Cardiac atrium fibroblast (primary cell): ENCODE results near the gene TMEM39A. TPM values are rescaled to one million over a fixed set of nuclear protein-coding genes. Genes with fewer than 3 reads are reported as not detected.

Experiments
- total RNA-seq: library from RNA; depleted of rRNA; stranded (reverse); fragments of >200 nt; gene quantifications from 2 replicates; pipeline ENCODE4 v1.2.3, GENCODE V29; 2015

Gene TMEM39A, protein sequence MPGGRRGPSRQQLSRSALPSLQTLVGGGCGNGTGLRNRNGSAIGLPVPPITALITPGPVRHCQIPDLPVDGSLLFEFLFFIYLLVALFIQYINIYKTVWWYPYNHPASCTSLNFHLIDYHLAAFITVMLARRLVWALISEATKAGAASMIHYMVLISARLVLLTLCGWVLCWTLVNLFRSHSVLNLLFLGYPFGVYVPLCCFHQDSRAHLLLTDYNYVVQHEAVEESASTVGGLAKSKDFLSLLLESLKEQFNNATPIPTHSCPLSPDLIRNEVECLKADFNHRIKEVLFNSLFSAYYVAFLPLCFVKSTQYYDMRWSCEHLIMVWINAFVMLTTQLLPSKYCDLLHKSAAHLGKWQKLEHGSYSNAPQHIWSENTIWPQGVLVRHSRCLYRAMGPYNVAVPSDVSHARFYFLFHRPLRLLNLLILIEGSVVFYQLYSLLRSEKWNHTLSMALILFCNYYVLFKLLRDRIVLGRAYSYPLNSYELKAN
- total RNA-seq: 62.2 and 64.4 TPM in 2 replicates

DNA sequence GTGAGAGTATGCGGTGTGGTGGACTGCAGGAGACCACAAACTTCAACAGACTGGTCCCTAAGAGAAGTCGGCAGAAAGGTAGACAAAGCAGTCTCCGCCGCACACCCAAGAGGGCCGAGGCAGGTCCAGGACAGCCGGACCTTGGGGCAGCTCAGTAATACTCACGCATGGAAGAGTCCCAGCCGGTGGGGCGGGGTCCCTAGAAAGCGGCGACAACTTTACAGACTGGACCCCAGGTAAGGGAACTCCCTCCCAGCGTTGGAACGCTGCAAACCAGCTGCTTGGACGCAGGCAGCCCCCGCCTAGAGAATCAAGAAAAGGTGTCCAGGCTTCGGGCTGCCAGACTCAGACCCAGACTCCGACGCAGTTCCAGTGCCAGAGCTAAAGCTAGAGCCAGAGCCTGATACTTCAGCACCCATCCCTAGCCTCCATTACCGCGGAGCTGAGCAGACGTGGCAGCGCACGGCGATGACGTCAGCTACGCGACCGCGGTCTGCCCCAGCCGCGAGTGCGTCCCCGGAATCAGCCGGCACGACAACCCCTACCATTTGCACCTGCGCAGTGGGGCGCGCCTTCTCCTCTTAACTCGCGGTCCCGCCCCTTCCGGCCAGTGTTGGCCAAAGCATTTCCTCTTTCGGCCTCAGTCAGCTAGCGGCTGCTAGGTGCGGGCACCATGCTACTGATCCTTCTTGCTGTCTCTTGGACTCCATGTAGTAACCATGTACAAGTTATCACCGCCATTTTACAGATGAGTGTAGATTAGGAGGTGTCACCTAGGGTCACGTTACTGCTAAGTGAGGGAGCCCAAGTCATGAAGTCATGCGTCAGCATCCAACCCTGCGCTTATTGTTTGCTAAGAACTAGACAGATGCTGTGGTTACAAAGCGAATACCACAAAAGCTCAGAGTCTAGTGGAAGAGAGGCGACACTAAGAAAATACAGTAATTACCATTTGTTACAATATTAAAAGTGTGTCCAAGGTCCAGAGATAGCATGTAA lies at the start of gene TMEM39A:
Gene TMEM39A (minus strand): TSS at position 445 of the 999 bp plus-strand sequence. CDS start 1,541 bp downstream, outside the sequence.

DNA sequence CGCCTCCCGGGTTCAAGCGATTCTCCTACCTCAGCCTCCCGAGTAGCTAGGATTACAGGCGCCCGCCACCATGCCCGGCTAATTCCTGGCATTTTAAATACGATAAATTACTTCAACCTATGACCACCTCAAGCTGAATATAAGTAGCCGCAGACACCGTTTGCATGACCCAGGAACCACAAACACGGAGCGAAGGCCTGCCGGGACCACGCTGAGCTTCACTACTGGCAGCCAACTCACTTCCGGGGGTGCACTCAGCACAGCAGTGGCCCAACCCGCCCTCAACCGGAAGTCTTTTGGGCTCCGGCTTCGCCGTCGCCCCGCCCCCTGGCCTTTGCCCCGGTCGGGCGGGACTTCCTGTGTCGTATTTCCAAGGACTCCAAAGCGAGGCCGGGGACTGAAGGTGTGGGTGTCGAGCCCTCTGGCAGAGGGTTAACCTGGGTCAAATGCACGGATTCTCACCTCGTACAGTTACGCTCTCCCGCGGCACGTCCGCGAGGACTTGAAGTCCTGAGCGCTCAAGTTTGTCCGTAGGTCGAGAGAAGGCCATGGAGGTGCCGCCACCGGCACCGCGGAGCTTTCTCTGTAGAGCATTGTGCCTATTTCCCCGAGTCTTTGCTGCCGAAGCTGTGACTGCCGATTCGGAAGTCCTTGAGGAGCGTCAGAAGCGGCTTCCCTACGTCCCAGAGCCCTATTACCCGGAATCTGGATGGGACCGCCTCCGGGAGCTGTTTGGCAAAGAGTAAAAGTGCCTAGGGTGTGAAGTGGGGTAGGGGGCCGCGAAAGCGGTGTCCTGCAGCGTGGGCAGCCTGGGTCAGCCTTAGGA lies 35.0 kb upstream of the TMEM39A start, which contains the start of gene TIMMDC1:
Gene TIMMDC1 (plus strand): TSS at position 362 of the 826 bp plus-strand sequence. CDS start 187 bp downstream, at position 549.

Other genes starting within 250 kb of the TMEM39A start
- gene B4GALT4, start 222.7 kb downstream of the TMEM39A start, total RNA-seq: 24.9 and 38.4 TPM in 2 replicates
- 6.5 and 13.1 TPM in 2 replicates for gene ARHGAP31, start 169.2 kb downstream of the TMEM39A start, total RNA-seq
- 11.9 and 16.4 TPM in 2 replicates for gene POGLUT1, start 5.3 kb upstream of the TMEM39A start, total RNA-seq
- 45.5 and 54.1 TPM in 2 replicates for gene TIMMDC1, start 34.9 kb upstream of the TMEM39A start, total RNA-seq
- gene CD80, start 96.0 kb upstream of the TMEM39A start, total RNA-seq: not detected in 2 replicates
- 1.1 and 4.5 TPM in 2 replicates for gene ADPRH, start 115.9 kb upstream of the TMEM39A start, total RNA-seq
- gene PLA1A, start 134.3 kb upstream of the TMEM39A start, total RNA-seq: not detected in 2 replicates
- gene POPDC2, start 197.0 kb upstream of the TMEM39A start, total RNA-seq: 0.81 TPM in 1 of 2 replicates, not detected in the other
- gene COX17, start 213.8 kb upstream of the TMEM39A start, total RNA-seq: 10.7 and 14.1 TPM in 2 replicates
- gene CFAP91, start 239.4 kb upstream of the TMEM39A start, total RNA-seq: not detected in 2 replicates